Activated CD4-positive, alpha-beta memory T cell treated with anti-CD3 and anti-CD28 coated beads, Interleukin-2, amount 10 ng/mL, durations not matched to agents 7 days and 5 days (primary cell): Measurements from ENCODE around the gene KCTD13. TPM values are rescaled to one million over a fixed set of nuclear protein-coding genes. Genes with fewer than 3 reads are reported as not detected.
"Not testable (repeated sequence)": the region's sequence is repeated elsewhere in the genome, so short reads cannot be mapped to it uniquely, and the experiment has no call there.

Source experiments
- CTCF ChIA-PET: fragments of 350-600 bp; sonication (Branson Sonifier 250); formaldehyde crosslinking; loops from one replicate; lab custom pipeline; 2021; ENCODE audit warnings: antibody characterized with exemption, inconsistent platforms; lab: Charles Lee
- POLR2A ChIA-PET: fragments of 350-600 bp; sonication (Branson Sonifier 250); formaldehyde crosslinking; loops from one replicate; lab custom pipeline; 2021; ENCODE audit warnings: antibody characterized with exemption; lab: Charles Lee
- DNase-seq: peaks from one replicate; pipeline ENCODE4 v3.0.0-alpha.2; 2020
- H3K27ac Mint-ChIP-seq: one replicate; pipeline ENCODE4 v1.8.0; 2021; ENCODE audit warnings: mild to moderate bottlenecking, mixed read lengths
- H3K27me3 Mint-ChIP-seq: one replicate; pipeline ENCODE4 v1.8.0; 2021; ENCODE audit warnings: mixed read lengths
- H3K36me3 Mint-ChIP-seq: one replicate; pipeline ENCODE4 v1.8.0; 2021; ENCODE audit warnings: low read depth, mixed read lengths
- H3K4me1 Mint-ChIP-seq: one replicate; pipeline ENCODE4 v1.8.0; 2021; ENCODE audit warnings: mixed read lengths
- H3K4me3 Mint-ChIP-seq: one replicate; pipeline ENCODE4 v1.8.0; 2021; ENCODE audit warnings: mild to moderate bottlenecking, mixed read lengths
- H3K9me3 Mint-ChIP-seq: one replicate; pipeline ENCODE4 v1.8.0; 2021; ENCODE audit warnings: mixed read lengths
- total RNA-seq, 2 experiments: library from RNA; stranded (reverse); gene quantifications; one replicate each; pipeline ENCODE4 v1.2.3, GENCODE V29; 2021

The KCTD13 gene
- total RNA-seq, 2 experiments from 2014 or later, result 34.5 to 36.0 TPM

DNA sequence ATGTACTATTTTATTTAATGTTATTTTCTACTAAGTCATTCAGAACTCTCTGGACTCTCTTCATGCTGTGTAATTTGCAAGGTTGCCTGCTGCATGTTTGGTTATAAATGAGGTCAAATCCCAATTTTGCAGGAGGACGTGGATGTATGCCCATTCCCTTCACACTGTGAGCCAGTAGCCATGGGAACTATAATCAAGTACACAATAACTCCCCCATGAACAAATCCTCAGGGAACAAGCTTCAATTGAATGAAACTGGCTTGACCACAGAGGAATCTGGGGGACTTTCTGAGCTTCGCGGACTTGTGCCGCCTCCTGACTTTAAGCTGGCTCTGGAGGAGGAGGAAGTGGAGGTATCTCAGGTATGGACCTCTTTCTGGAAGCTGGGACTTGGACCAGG, 14.6 kb upstream of the KCTD13 start:
- H3K27me3 Mint-ChIP-seq, result peaks cover 11% of the 10 kb centered on the region
- H3K36me3 Mint-ChIP-seq, result no peaks in the 10 kb centered on the region
- no peak for DNase-seq
- no peak overlapping the region for H3K4me3 Mint-ChIP-seq
- no peak overlapping the region for H3K27ac Mint-ChIP-seq
- no peaks in the 10 kb centered on the region for H3K9me3 Mint-ChIP-seq
- ChIA-PET POLR2A (no interaction called here), CTCF (no interaction called here)
- no peaks in the 10 kb centered on the region for H3K4me1 Mint-ChIP-seq

- Mint-ChIP-seq H3K4me1 (peaks cover 14% of the 10 kb centered on the region), H3K27me3 (peaks cover 19% of the 10 kb centered on the region)
- H3K27ac Mint-ChIP-seq, CTCF ChIA-PET, POLR2A ChIA-PET, H3K36me3 Mint-ChIP-seq, H3K4me3 Mint-ChIP-seq, DNase-seq, H3K9me3 Mint-ChIP-seq: not testable (repeated sequence)
These were observed 5.7 kb upstream of the KCTD13 start for GRCh38 chr16:29931750-29932149.

DNA sequence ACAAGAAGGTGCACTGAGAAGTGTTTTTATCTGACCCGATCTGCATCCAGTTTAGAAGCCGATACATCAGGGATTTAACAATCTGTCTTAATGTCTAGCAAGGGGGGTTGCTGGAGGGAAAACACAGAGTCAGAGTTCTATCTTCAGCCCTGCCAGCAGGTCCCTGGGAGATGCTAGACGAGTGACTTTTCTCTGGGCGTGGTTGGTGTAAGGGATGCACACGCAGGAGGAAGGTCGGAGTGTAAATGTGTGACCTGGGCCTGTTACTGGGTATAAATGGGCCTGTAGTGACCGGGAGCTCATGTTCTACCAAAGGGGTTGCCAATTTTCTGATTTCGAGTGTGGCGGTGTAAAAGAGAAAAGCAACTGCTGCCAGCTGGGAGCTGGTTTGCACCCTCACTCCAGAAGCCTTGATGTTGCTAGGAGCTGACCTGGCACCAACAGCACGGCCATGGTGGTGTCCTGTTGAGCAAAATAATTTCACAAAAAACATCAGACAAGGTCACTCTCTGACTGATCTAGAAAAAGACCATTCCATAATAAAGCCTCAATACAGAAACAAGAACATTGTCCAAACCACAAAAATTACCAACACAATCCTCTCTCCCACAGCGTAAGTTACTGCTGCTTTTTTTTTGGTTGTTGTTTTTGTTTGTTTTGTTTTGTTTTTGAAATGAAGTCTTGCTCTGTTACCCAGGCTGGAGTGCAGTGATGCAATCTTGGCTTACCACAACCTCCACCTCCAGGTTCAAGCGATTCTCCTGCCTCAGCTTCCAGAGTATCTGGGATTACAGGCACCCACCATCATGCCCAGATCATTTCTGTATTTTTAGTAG, 1.3 kb upstream of the KCTD13 start:
- Mint-ChIP-seq H3K9me3 (no peaks in the 10 kb centered on the region), H3K27me3 (peaks cover 4% of the 10 kb centered on the region), H3K4me3 (peak overlapping the region; percentile 87), H3K27ac (no peak overlapping the region), H3K4me1 (peaks cover 36% of the 10 kb centered on the region), H3K36me3 (peaks cover 16% of the 10 kb centered on the region)
- ChIA-PET POLR2A (interaction anchor here (0.6 to 3.1 kb wide), 17 partner anchors 10 to 1047 kb away, joined by 3 to 30 read pairs (median 4); partner anchors contain the start of genes HIRIP3, INO80E, SEZ6L2 and TAOK2), CTCF (interaction anchor here (1.2 to 1.7 kb wide), 6 partner anchors 11 to 227 kb away, joined by 3 to 10 read pairs (median 3); partner anchors contain the start of genes KIF22 and TMEM219)
- DNase-seq, result no peak

DNA sequence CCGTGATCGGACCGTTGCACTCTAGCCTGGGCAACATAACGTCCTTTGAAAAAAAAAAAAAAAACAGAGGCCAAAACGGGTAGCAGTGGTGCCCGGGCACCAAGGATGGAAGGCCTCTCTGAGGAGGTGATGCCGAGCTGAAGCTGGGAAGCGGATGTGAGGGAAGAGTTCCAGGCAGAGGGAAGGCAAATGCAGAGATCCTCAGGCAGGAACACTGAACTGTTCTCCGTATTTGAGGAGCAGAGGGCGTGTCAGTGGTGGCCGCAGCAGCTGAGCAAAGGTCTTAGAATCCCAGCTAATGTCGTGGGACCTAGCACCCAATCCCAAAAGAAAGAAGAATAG, 656 bp upstream of the KCTD13 start:
- ChIA-PET POLR2A (interaction anchor here (0.6 to 3.1 kb wide), 27 partner anchors 10 to 1047 kb away, joined by 3 to 30 read pairs (median 3); partner anchors contain the start of genes HIRIP3, INO80E, PAGR1 and SEZ6L2), CTCF (interaction anchor here (0.7 to 1.7 kb wide), 9 partner anchors 10 to 227 kb away, joined by 3 to 10 read pairs (median 3); partner anchors contain the start of genes C16orf92, KIF22, PAGR1 and TMEM219)
- Mint-ChIP-seq H3K27ac (peak overlapping the region; percentile 87), H3K27me3 (peaks cover under 1% of the 10 kb centered on the region), H3K4me1 (peaks cover 36% of the 10 kb centered on the region), H3K4me3 (peak overlapping the region; percentile 87), H3K9me3 (no peaks in the 10 kb centered on the region), H3K36me3 (peaks cover 16% of the 10 kb centered on the region)
- DNase-seq, result no peak

DNA sequence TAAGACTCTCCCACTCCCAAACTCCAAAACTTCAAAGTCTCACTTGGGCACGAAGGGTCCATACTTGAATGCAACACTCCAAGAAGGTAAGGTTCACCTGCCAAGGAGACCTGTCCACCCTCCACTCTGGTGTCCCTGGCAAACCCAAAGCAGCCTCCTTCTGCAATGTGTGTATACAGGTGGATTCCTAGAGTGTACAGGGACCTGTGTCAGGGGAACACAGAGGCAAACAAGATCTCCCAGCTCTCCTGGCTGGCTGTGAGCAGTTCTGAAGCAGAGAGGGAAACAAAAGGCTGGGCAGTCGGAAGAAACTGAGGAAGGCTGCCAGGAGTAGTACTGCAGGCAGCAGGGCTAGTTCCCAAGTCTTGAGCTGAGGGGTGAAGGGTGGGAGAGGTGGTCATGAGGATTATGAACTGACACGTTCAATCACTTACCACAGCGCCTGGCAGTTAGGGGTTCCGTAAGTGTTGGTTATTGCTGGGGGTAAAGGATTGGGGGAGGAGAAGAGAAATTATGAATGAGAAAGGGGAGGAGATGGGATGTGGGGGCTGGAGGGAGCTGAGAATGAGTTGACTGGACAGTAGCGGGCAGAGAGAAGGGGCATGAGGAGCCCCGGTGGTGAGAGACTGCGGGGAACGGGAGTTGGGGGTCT, 795 bp downstream of the KCTD13 start:
- Mint-ChIP-seq H3K36me3 (peaks cover 26% of the 10 kb centered on the region), H3K9me3 (no peaks in the 10 kb centered on the region), H3K4me1 (peaks cover 42% of the 10 kb centered on the region), H3K27me3 (no peaks in the 10 kb centered on the region), H3K4me3 (peak overlapping the region; percentile 87), H3K27ac (peak overlapping the region; percentile 62)
- ChIA-PET POLR2A (interaction anchor here (0.8 to 3.1 kb wide), 16 partner anchors 9 to 225 kb away, joined by 3 to 30 read pairs (median 6); partner anchors contain the start of genes HIRIP3, INO80E, PAGR1 and SEZ6L2), CTCF (interaction anchor here (0.5 to 1.7 kb wide), 8 partner anchors 9 to 245 kb away, joined by 3 to 10 read pairs (median 3); partner anchors contain the start of genes KIF22 and TMEM219)
- DNase-seq, result no peak

GRCh38 chr16:29922986-29923501, 3.0 kb downstream of the KCTD13 start:
- Mint-ChIP-seq H3K9me3 (no peaks in the 10 kb centered on the region), H3K27ac (no peak overlapping the region), H3K36me3 (peaks cover 29% of the 10 kb centered on the region), H3K27me3 (no peaks in the 10 kb centered on the region), H3K4me3 (no peak overlapping the region), H3K4me1 (peaks cover 41% of the 10 kb centered on the region)
- ChIA-PET POLR2A (interaction anchor here (1.1 to 1.3 kb wide), 2 partner anchors 39 to 62 kb away, joined by 3 read pairs; partner anchors contain the start of gene TMEM219), CTCF (interaction anchor here (0.6 kb wide), 2 partner anchors 58 to 297 kb away, joined by 4 read pairs; no protein-coding TSS in a partner anchor)
- DNase-seq, result no peak

- no peaks in the 10 kb centered on the region for H3K27me3 Mint-ChIP-seq
- H3K27ac Mint-ChIP-seq, result no peak overlapping the region
- peaks cover 33% of the 10 kb centered on the region for H3K36me3 Mint-ChIP-seq
- ChIA-PET POLR2A (interaction anchor here (1.3 kb wide), 1 partner anchor 39 kb away, joined by 3 read pairs; the partner anchor contains the start of gene TMEM219), CTCF (interaction anchor here (0.6 kb wide), 1 partner anchor 296 kb away, joined by 4 read pairs; no protein-coding TSS in a partner anchor)
- H3K9me3 Mint-ChIP-seq, result no peaks in the 10 kb centered on the region
- H3K4me1 Mint-ChIP-seq, result peaks cover 34% of the 10 kb centered on the region
- no peak for DNase-seq
- H3K4me3 Mint-ChIP-seq, result no peak overlapping the region
These were observed 3.7 kb downstream of the KCTD13 start for GRCh38 chr16:29922326-29922725.

- Mint-ChIP-seq H3K4me1 (peaks cover 21% of the 10 kb centered on the region), H3K27me3 (no peaks in the 10 kb centered on the region), H3K27ac (peak overlapping the region; percentile 1), H3K4me3 (no peak overlapping the region), H3K9me3 (no peaks in the 10 kb centered on the region), H3K36me3 (peaks cover 38% of the 10 kb centered on the region)
- no peak for DNase-seq
- ChIA-PET POLR2A (interaction anchor here (1.3 kb wide), 1 partner anchor 40 kb away, joined by 5 read pairs; no protein-coding TSS in a partner anchor), CTCF (interaction anchor here (1.1 to 1.8 kb wide), 2 partner anchors 41 to 52 kb away, joined by 3 to 4 read pairs; partner anchors contain the start of genes TAOK2 and TMEM219)
These were observed 5.0 kb downstream of the KCTD13 start for GRCh38 chr16:29921034-29921385.

GRCh38 chr16:29920288-29921033, 5.6 kb downstream of the KCTD13 start:
- Mint-ChIP-seq H3K27ac (peak overlapping the region; percentile 1), H3K9me3 (no peaks in the 10 kb centered on the region), H3K36me3 (peaks cover 41% of the 10 kb centered on the region), H3K4me3 (no peak overlapping the region), H3K27me3 (no peaks in the 10 kb centered on the region), H3K4me1 (peaks cover 21% of the 10 kb centered on the region)
- no peak for DNase-seq
- ChIA-PET POLR2A (interaction anchor here (1.3 kb wide), 1 partner anchor 41 kb away, joined by 5 read pairs; no protein-coding TSS in a partner anchor), CTCF (interaction anchor here (1.1 to 1.8 kb wide), 2 partner anchors 42 to 53 kb away, joined by 3 to 4 read pairs; partner anchors contain the start of genes TAOK2 and TMEM219)

DNA sequence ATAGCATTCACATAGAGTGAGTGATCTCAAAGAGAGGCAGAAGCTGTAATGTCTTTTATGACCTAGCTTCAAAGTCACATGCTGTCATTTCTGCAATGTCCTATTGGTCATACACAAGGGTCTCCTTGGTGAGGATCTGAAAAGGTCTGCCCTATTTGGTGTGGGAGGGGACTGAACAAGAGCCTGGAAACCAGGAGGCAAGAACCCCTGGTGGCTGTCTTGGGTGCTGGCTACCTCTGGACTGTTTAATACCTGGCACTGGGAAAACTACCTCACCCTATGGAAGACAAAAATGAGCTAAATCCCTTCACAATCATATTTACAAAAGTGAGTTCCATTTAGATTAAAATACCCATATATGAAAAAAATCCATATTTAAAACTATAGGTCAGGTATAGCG, 9.0 kb downstream of the KCTD13 start:
- H3K27me3 Mint-ChIP-seq, result no peaks in the 10 kb centered on the region
- CTCF ChIA-PET, result interaction anchor here (1.1 kb wide), 2 partner anchors 9 to 69 kb away, joined by 3 to 5 read pairs; partner anchors contain the start of gene KCTD13
- peaks cover 29% of the 10 kb centered on the region for H3K36me3 Mint-ChIP-seq
- no peak for DNase-seq
- no peak overlapping the region for H3K27ac Mint-ChIP-seq
- peaks cover 8% of the 10 kb centered on the region for H3K4me1 Mint-ChIP-seq
- H3K4me3 Mint-ChIP-seq, result no peak overlapping the region
- POLR2A ChIA-PET, result interaction anchor here (1.7 kb wide), 1 partner anchor 9 kb away, joined by 16 read pairs; the partner anchor contains the start of gene KCTD13
- no peaks in the 10 kb centered on the region for H3K9me3 Mint-ChIP-seq

- H3K9me3 Mint-ChIP-seq, result no peaks in the 10 kb centered on the region
- POLR2A ChIA-PET, result interaction anchor here (1.0 to 1.7 kb wide), 2 partner anchors 10 to 14 kb away, joined by 3 to 16 read pairs; partner anchors contain the start of gene KCTD13
- H3K27ac Mint-ChIP-seq, result no peak overlapping the region
- DNase-seq, result no peak
- CTCF ChIA-PET, result interaction anchor here (1.1 kb wide), 1 partner anchor 11 kb away, joined by 3 read pairs; the partner anchor contains the start of gene KCTD13
- peaks cover 5% of the 10 kb centered on the region for H3K4me1 Mint-ChIP-seq
- peaks cover 25% of the 10 kb centered on the region for H3K36me3 Mint-ChIP-seq
- no peak overlapping the region for H3K4me3 Mint-ChIP-seq
- H3K27me3 Mint-ChIP-seq, result no peaks in the 10 kb centered on the region
These were observed 10.3 kb downstream of the KCTD13 start for GRCh38 chr16:29915590-29916247.
